CD4-positive, alpha-beta T cell (primary cell): ENCODE measurements around the gene ARAP3. TPM values are rescaled to one million over a fixed set of nuclear protein-coding genes. Genes with fewer than 3 reads are reported as not detected.

Source experiments
- ATAC-seq: fragments of 200-7000 bp; cut with Tn5 transposase; one replicate; pipeline ENCODE4 v1.10.0; 2022; ENCODE audit warnings: mild to moderate bottlenecking; ENCODE audit not compliant: poor library complexity
- CTCF ChIA-PET: fragments of 350-600 bp; sonication (Branson Sonifier 250); formaldehyde crosslinking; loops from one replicate; lab custom pipeline; 2021; ENCODE audit warnings: antibody characterized with exemption, inconsistent platforms; lab: Charles Lee
- POLR2A ChIA-PET: fragments of 350-600 bp; sonication (Branson Sonifier 250); formaldehyde crosslinking; loops from one replicate; lab custom pipeline; 2021; ENCODE audit warnings: antibody characterized with exemption, inconsistent platforms; lab: Charles Lee
- DNase-seq, 14 experiments: peaks; one replicate each; pipeline ENCODE4 v3.0.0-alpha.2; 2013 to 2020; ENCODE audit warnings: mixed read lengths in 2 of 14
- H3K27ac ChIP-seq, 2 donors: one replicate each; pipeline versions ENCODE4 v1.5.1 to v1.7.0; 2013; ENCODE audit warnings: low read length in 2 of 2, low read depth in 1 of 2, mild to moderate bottlenecking in 1 of 2
- H3K27me3 ChIP-seq, 2 experiments: 1 replicate in 1 of 2; 2 replicates in 1 of 2; pipeline versions ENCODE4 v1.6.1 to v1.7.0; 2013; ENCODE audit warnings: low read length in 2 of 2, control low read depth in 1 of 2, mild to moderate bottlenecking in 1 of 2, moderate library complexity in 1 of 2; ENCODE audit not compliant: insufficient read depth in 2 of 2, control insufficient read depth in 1 of 2
- H3K36me3 ChIP-seq: one replicate; pipeline ENCODE4 v1.6.1; 2013; ENCODE audit warnings: low read length, control low read depth; ENCODE audit not compliant: insufficient read depth
- H3K4me1 ChIP-seq: one replicate; pipeline ENCODE4 v1.6.1; 2013; ENCODE audit warnings: low read length, control low read depth; ENCODE audit not compliant: insufficient read depth
- H3K4me3 ChIP-seq: one replicate; pipeline ENCODE4 v1.5.1; 2013; ENCODE audit warnings: mild to moderate bottlenecking, low read length, moderate library complexity
- H3K9me3 ChIP-seq, 2 experiments: 1 replicate in 1 of 2; 2 replicates in 1 of 2; pipeline versions ENCODE4 v1.6.1 to v1.7.0; 2013; ENCODE audit warnings: low read length in 2 of 2, mild to moderate bottlenecking in 2 of 2, control low read depth in 1 of 2, moderate library complexity in 1 of 2; ENCODE audit not compliant: control insufficient read depth in 1 of 2, insufficient read depth in 1 of 2
- H3K27ac Mint-ChIP-seq: one replicate; pipeline ENCODE4 v1.8.0; 2020; ENCODE audit warnings: mixed read lengths
- H3K27me3 Mint-ChIP-seq: one replicate; pipeline ENCODE4 v1.8.0; 2021; ENCODE audit warnings: mixed read lengths
- H3K36me3 Mint-ChIP-seq: one replicate; pipeline ENCODE4 v1.8.0; 2021; ENCODE audit warnings: low read depth, mixed read lengths
- H3K4me1 Mint-ChIP-seq: one replicate; pipeline ENCODE4 v1.8.0; 2021; ENCODE audit warnings: low read depth, mixed read lengths
- H3K4me3 Mint-ChIP-seq: one replicate; pipeline ENCODE4 v1.8.0; 2020; ENCODE audit warnings: mild to moderate bottlenecking, mixed read lengths
- H3K9me3 Mint-ChIP-seq: one replicate; pipeline ENCODE4 v1.8.0; 2020; ENCODE audit warnings: mixed read lengths
- CTCF ChIP-seq: fragments of 200-600 bp; IDR thresholded peaks from one replicate; pipeline ENCODE4 v1.8.0; 2022; ENCODE audit warnings: antibody characterized with exemption, mild to moderate bottlenecking
- intact Hi-C, 2 experiments: fragments of 100-400 bp; cut with DNase I in 1 of 2; cut with micrococcal nuclease in 1 of 2; formaldehyde crosslinking; loops; one replicate each; pipeline versions ENCODE4 v1.15.1 to v1.9.0; 2023 to 2025; cut with DNase I, micrococcal nuclease
- total RNA-seq, 174 experiments: library from RNA in 2 of 174; stranded (reverse) in 2 of 174; gene quantifications; one replicate each; pipeline ENCODE4 v1.2.3 and lab custom pipeline; 2021 to 2026

ARAP3 gene
- total RNA-seq, 2 experiments from 2014 or later, result 0.30 to 0.31 TPM

GRCh38 chr5:141677415-141677814 is 4.6 kb downstream of the ARAP3 start:
- ChIA-PET CTCF (no interaction called here), POLR2A (no interaction called here)
- DNase-seq, result no peak
- H3K4me1 Mint-ChIP-seq, result peaks cover 15% of the 10 kb centered on the region
- Histone ChIP-seq H3K4me3 (no peak overlapping the region), H3K27ac (no peak overlapping the region), H3K36me3 (no peaks in the 10 kb centered on the region), H3K27me3 (no peaks in the 10 kb centered on the region), H3K9me3 (no peaks in the 10 kb centered on the region), H3K4me1 (peaks cover 20% of the 10 kb centered on the region)
- H3K9me3 Mint-ChIP-seq, result no peaks in the 10 kb centered on the region
- no peaks in the 10 kb centered on the region for H3K36me3 Mint-ChIP-seq
- intact Hi-C loops, result no loop called here
- TF ChIP-seq CTCF, result no peak
- no peaks in the 10 kb centered on the region for H3K27me3 Mint-ChIP-seq
- no peak overlapping the region for H3K4me3 Mint-ChIP-seq
- H3K27ac Mint-ChIP-seq, result no peak overlapping the region
- ATAC-seq, result no peak

GRCh38 chr5:141675672-141676071 is 6.4 kb downstream of the ARAP3 start:
- no peak overlapping the region for H3K4me3 Mint-ChIP-seq
- no peaks in the 10 kb centered on the region for H3K27me3 Mint-ChIP-seq
- H3K36me3 Mint-ChIP-seq, result no peaks in the 10 kb centered on the region

GRCh38 chr5:141674747-141675146 is 7.3 kb downstream of the ARAP3 start:
- no peaks in the 10 kb centered on the region for H3K9me3 ChIP-seq
- H3K27ac ChIP-seq, result no peak overlapping the region
- H3K4me1 ChIP-seq, result no peaks in the 10 kb centered on the region
- no peak for ATAC-seq
- H3K36me3 ChIP-seq, result no peaks in the 10 kb centered on the region
- H3K27me3 ChIP-seq, result no peaks in the 10 kb centered on the region
- DNase-seq, result no peak
- no peak overlapping the region for H3K27ac Mint-ChIP-seq
- H3K36me3 Mint-ChIP-seq, result no peaks in the 10 kb centered on the region
- no peak for TF ChIP-seq CTCF
- H3K4me3 ChIP-seq, result no peak overlapping the region
- H3K4me1 Mint-ChIP-seq, result no peaks in the 10 kb centered on the region
- H3K4me3 Mint-ChIP-seq, result no peak overlapping the region
- H3K27me3 Mint-ChIP-seq, result no peaks in the 10 kb centered on the region
- POLR2A ChIA-PET, result no interaction called here
- intact Hi-C loops, result no loop called here
- CTCF ChIA-PET, result no interaction called here
- H3K9me3 Mint-ChIP-seq, result no peaks in the 10 kb centered on the region

More at GRCh38 chr5:141675672-141676071, 6.4 kb downstream of the ARAP3 start:
- no peak overlapping the region for H3K27ac Mint-ChIP-seq
- ChIA-PET POLR2A (no interaction called here), CTCF (interaction anchor here (1.2 kb wide), 1 partner anchor 26 kb away, joined by 3 read pairs; no protein-coding TSS in a partner anchor)
- H3K9me3 Mint-ChIP-seq, result no peaks in the 10 kb centered on the region
- no peak overlapping the region for H3K27ac ChIP-seq
- intact Hi-C loops, result no loop called here
- DNase-seq (no peak), ATAC-seq (no peak)
- H3K4me1 Mint-ChIP-seq, result peaks cover 2% of the 10 kb centered on the region
- peaks cover 5% of the 10 kb centered on the region for H3K4me1 ChIP-seq
- H3K4me3 ChIP-seq, result no peak overlapping the region
- H3K9me3 ChIP-seq, result no peaks in the 10 kb centered on the region
- H3K27me3 ChIP-seq, result no peaks in the 10 kb centered on the region
- H3K36me3 ChIP-seq, result no peaks in the 10 kb centered on the region
- no peak for TF ChIP-seq CTCF
